GM23338 (cell line): ENCODE results near the gene TMEM134. TPM values are rescaled to one million over a fixed set of nuclear protein-coding genes. Genes with fewer than 3 reads are reported as not detected.

Source experiments
- ATAC-seq: fragments of 200-7000 bp; cut with Tn5 transposase; 3 replicates; pipeline ENCODE4 v1.9.1; 2020
- DNase-seq: peaks from one replicate; pipeline ENCODE4 v3.0.0-alpha.2; 2015; ENCODE audit warnings: low spot score
- H2AFZ ChIP-seq: fragments of 200-600 bp; sonication (generic); 2 replicates; pipeline ENCODE4 v1.8.0; 2016; ENCODE audit warnings: antibody characterized with exemption, mild to moderate bottlenecking, moderate library complexity
- H3F3A ChIP-seq: fragments of 200-600 bp; sonication (generic); replicated peaks from 2 replicates; pipeline ENCODE4 v1.8.0; 2017; ENCODE audit warnings: antibody characterized with exemption, mixed run types, low read depth
- H3K27ac ChIP-seq: fragments of 200-600 bp; sonication (generic); 2 replicates; pipeline ENCODE4 v1.6.1; 2016; ENCODE audit warnings: low read depth
- H3K27me3 ChIP-seq: fragments of 200-600 bp; sonication (generic); 2 replicates; pipeline ENCODE4 v1.8.0; 2016; ENCODE audit warnings: mild to moderate bottlenecking, mixed run types, moderate library complexity; ENCODE audit not compliant: insufficient read depth
- H3K36me3 ChIP-seq: fragments of 200-600 bp; sonication (generic); 2 replicates; pipeline ENCODE4 v1.8.0; 2016; ENCODE audit warnings: mild to moderate bottlenecking; ENCODE audit not compliant: insufficient read depth
- H3K4me1 ChIP-seq: fragments of 200-600 bp; sonication (generic); 2 replicates; pipeline ENCODE4 v1.8.0; 2016; ENCODE audit warnings: mild to moderate bottlenecking, moderate library complexity; ENCODE audit not compliant: insufficient read depth
- H3K4me2 ChIP-seq: fragments of 200-600 bp; sonication (generic); 2 replicates; pipeline ENCODE4 v1.7.1; 2017; ENCODE audit warnings: mixed run types
- H3K4me3 ChIP-seq: fragments of 200-600 bp; sonication (generic); 2 replicates; pipeline ENCODE4 v1.6.1; 2016; ENCODE audit warnings: mixed run types
- H3K79me2 ChIP-seq: fragments of 200-600 bp; sonication (generic); replicated peaks from 2 replicates; pipeline ENCODE4 v1.8.0; 2017; ENCODE audit warnings: mild to moderate bottlenecking; ENCODE audit not compliant: insufficient read depth
- H3K9me2 ChIP-seq: fragments of 200-600 bp; sonication (generic); 2 replicates; pipeline ENCODE4 v1.8.0; 2017; ENCODE audit not compliant: insufficient read depth
- H4K20me1 ChIP-seq: fragments of 200-600 bp; sonication (generic); replicated peaks from 2 replicates; pipeline ENCODE4 v1.8.0; 2017; ENCODE audit warnings: mild to moderate bottlenecking; ENCODE audit not compliant: insufficient read depth
- H3K27ac Mint-ChIP-seq: 2 replicates; pipeline ENCODE4 v1.8.0; 2020; ENCODE audit warnings: inconsistent platforms, mild to moderate bottlenecking, moderate library complexity, mixed read lengths
- H3K27me3 Mint-ChIP-seq: 3 replicates; pipeline ENCODE4 v1.8.0; 2022; ENCODE audit warnings: low read depth, mild to moderate bottlenecking, moderate library complexity, mixed read lengths, inconsistent platforms; ENCODE audit not compliant: insufficient read depth, poor library complexity
- H3K36me3 Mint-ChIP-seq: 3 replicates; pipeline ENCODE4 v1.8.0; 2021; ENCODE audit warnings: low read depth, mild to moderate bottlenecking, inconsistent platforms, moderate library complexity, mixed read lengths
- H3K4me1 Mint-ChIP-seq: 3 replicates; pipeline ENCODE4 v1.8.0; 2020; ENCODE audit warnings: mild to moderate bottlenecking, inconsistent platforms, mixed read lengths
- H3K4me3 Mint-ChIP-seq: 3 replicates; pipeline ENCODE4 v1.8.0; 2021; ENCODE audit warnings: moderate library complexity, mild to moderate bottlenecking, inconsistent platforms, mixed read lengths
- H3K9me3 Mint-ChIP-seq: 3 replicates; pipeline ENCODE4 v1.8.0; 2020; ENCODE audit warnings: moderate library complexity, mild to moderate bottlenecking, inconsistent platforms, mixed read lengths
- CREB1 ChIP-seq: fragments of 250-450 bp; sonication (Bioruptor Pico); IDR thresholded peaks from 2 replicates; pipeline ENCODE4 v1.5.0; 2020; ENCODE audit warnings: low read depth, mild to moderate bottlenecking, moderate library complexity
- CTCF ChIP-seq, 2 experiments: fragments of 200-600 bp in 1 of 2; sonication (generic) in 1 of 2; conservative IDR thresholded peaks; 2 replicates each; pipeline versions ENCODE4 v1.5.1 to v1.6.1; 2016 to 2017; ENCODE audit warnings: antibody characterized with exemption in 2 of 2, low read depth in 2 of 2, mild to moderate bottlenecking in 2 of 2, moderate library complexity in 1 of 2
- ETS1 ChIP-seq: IDR thresholded peaks from 2 replicates; pipeline ENCODE4 v1.6.1; 2016; ENCODE audit warnings: antibody characterized with exemption
- EZH2 ChIP-seq: fragments of 200-600 bp; sonication (generic); IDR thresholded peaks from one replicate; pipeline ENCODE4 v1.8.0; 2017; ENCODE audit warnings: antibody characterized with exemption, mild to moderate bottlenecking, low read depth; ENCODE audit not compliant: unreplicated experiment
- EZH2phosphoT487 ChIP-seq: fragments of 200-600 bp; sonication (generic); IDR thresholded peaks from one replicate; pipeline ENCODE4 v1.8.1; 2018; ENCODE audit warnings: antibody characterized with exemption; ENCODE audit not compliant: unreplicated experiment
- JUNB ChIP-seq: IDR thresholded peaks from one replicate; pipeline ENCODE4 v1.6.1; 2016; ENCODE audit warnings: antibody characterized with exemption; ENCODE audit not compliant: unreplicated experiment
- NANOG ChIP-seq: IDR thresholded peaks from 2 replicates; pipeline ENCODE4 v1.6.1; 2016; ENCODE audit warnings: antibody characterized with exemption, borderline replicate concordance
- POLR2AphosphoS5 ChIP-seq: IDR thresholded peaks from 2 replicates; pipeline ENCODE4 v1.6.1; 2016; ENCODE audit warnings: antibody characterized with exemption, low read depth
- REST ChIP-seq: IDR thresholded peaks from one replicate; pipeline ENCODE4 v1.6.1; 2018; ENCODE audit warnings: antibody characterized with exemption; ENCODE audit not compliant: unreplicated experiment
- STAT1 ChIP-seq: IDR thresholded peaks from one replicate; pipeline ENCODE4 v1.6.1; 2016; ENCODE audit warnings: antibody characterized with exemption; ENCODE audit not compliant: unreplicated experiment
- ZNF114 ChIP-seq: fragments of 250-450 bp; sonication (Bioruptor Pico); IDR thresholded peaks from 2 replicates; pipeline ENCODE4 v1.5.0; 2020; ENCODE audit warnings: mild to moderate bottlenecking, moderate library complexity
- ZNF331 ChIP-seq: fragments of 250-450 bp; sonication (Bioruptor Pico); IDR thresholded peaks from 2 replicates; pipeline ENCODE4 v1.5.0; 2020; ENCODE audit warnings: low read depth, mild to moderate bottlenecking, moderate library complexity
- polyA plus RNA-seq: library from polyadenylated mRNA; unstranded; fragments of >200 nt; fragmentation: Nextera tagmentation; extraction: Ambion mirVana; gene quantifications from 2 replicates; pipeline ENCODE4 v1.2.1, GENCODE V29; 2016
- total RNA-seq: library from RNA; depleted of rRNA; stranded (reverse); fragments of >200 nt; shearing (Covaris generic); gene quantifications from 2 replicates; pipeline ENCODE4 v1.2.3, GENCODE V29; 2014

TMEM134 gene
- total and polyA plus RNA-seq, 2 experiments from 2014 or later, result 61.4 to 69.2 TPM

- TF ChIP-seq CTCF (conservative IDR thresholded peaks at IDR 0.05; ENCODE audit: low read depth in 2 of 2), result no peak
- no peak for TF ChIP-seq CREB1 (CRISPR knock-in tag)
- TF ChIP-seq ETS1, result no peak
- TF ChIP-seq JUNB, result no peak
- TF ChIP-seq EZH2, result no peak
- no peak for TF ChIP-seq EZH2phosphoT487
- TF ChIP-seq POLR2AphosphoS5, result no peak
- no peak for TF ChIP-seq ZNF331 (CRISPR knock-in tag)
- no peak for TF ChIP-seq NANOG
Observed at GRCh38 chr11:67503119-67504004, 34.3 kb upstream of the TMEM134 start (continued).

GRCh38 chr11:67502328-67502979, 33.4 kb upstream of the TMEM134 start:
- Histone ChIP-seq H3K4me2 (no peak overlapping the region), H3K79me2 (peaks cover 5% of the 10 kb centered on the region; the same call in 1 of the 2 replicates), H3K27ac (no peak overlapping the region), H3K27me3 (no peaks in the 10 kb centered on the region; the same call in 1 of the 2 replicates), H3K4me3 (no peak overlapping the region), H3F3A (peaks cover 12% of the 10 kb centered on the region; the same call in 1 of the 2 replicates), H3K36me3 (peaks cover 4% of the 10 kb centered on the region; the same call in 1 of the 2 replicates), H2AFZ (no peak overlapping the region), H3K4me1 (peaks cover 21% of the 10 kb centered on the region), H4K20me1 (peaks cover 15% of the 10 kb centered on the region), H3K9me2 (no peaks in the 10 kb centered on the region)
- no peak overlapping the region for H3K27ac Mint-ChIP-seq
- H3K4me3 Mint-ChIP-seq, result peak overlapping the region; percentile 62
- no peak for DNase-seq
- no peak for ATAC-seq
- H3K4me1 Mint-ChIP-seq, result peaks cover 23% of the 10 kb centered on the region
- H3K36me3 Mint-ChIP-seq, result peaks cover 16% of the 10 kb centered on the region
- peaks cover 18% of the 10 kb centered on the region for H3K27me3 Mint-ChIP-seq
- no peaks in the 10 kb centered on the region; the same call in 2 of the 3 replicates for H3K9me3 Mint-ChIP-seq
- TF ChIP-seq ZNF114 (CRISPR knock-in tag) (no peak), CREB1 (CRISPR knock-in tag) (no peak), REST (no peak), ETS1 (no peak), STAT1 (no peak), ZNF331 (CRISPR knock-in tag) (no peak), EZH2 (no peak), EZH2phosphoT487 (no peak), JUNB (no peak), CTCF (conservative IDR thresholded peaks at IDR 0.05; ENCODE audit: low read depth in 2 of 2) (no peak), POLR2AphosphoS5 (no peak), NANOG (no peak)
